HepG2 (cell line): ENCODE data around the gene BEST2. TPM values are rescaled to one million over a fixed set of nuclear protein-coding genes. Genes with fewer than 3 reads are reported as not detected.

Experiments
- ADNP ChIP-seq: sonication (generic); formaldehyde crosslinking; IDR thresholded peaks from 2 replicates; pipeline ENCODE4 v1.4.0; 2020; ENCODE audit warnings: missing genetic modification reagents
- ASH2L ChIP-seq: fragments of 300-600, 200-600 bp; sonication (generic); IDR thresholded peaks from 2 replicates; pipeline ENCODE4 v1.7.0; 2017; ENCODE audit warnings: low read depth, mild to moderate bottlenecking, moderate library complexity, mixed read lengths, low read length; ENCODE audit not compliant: insufficient read length
- BRD4 ChIP-seq: sonication (generic); formaldehyde crosslinking; IDR thresholded peaks from 2 replicates; pipeline ENCODE4 v1.4.0; 2020; ENCODE audit warnings: missing genetic modification reagents
- HNF1A ChIP-seq, 2 experiments: sonication (generic) in 1 of 2; formaldehyde crosslinking in 1 of 2; IDR thresholded peaks; 2 replicates each; pipeline versions ENCODE4 v1.4.0 to v1.6.1; 2016 to 2020; ENCODE audit warnings: borderline replicate concordance in 1 of 2, low read depth in 1 of 2, mild to moderate bottlenecking in 1 of 2, missing genetic modification reagents in 1 of 2
- IRF2 ChIP-seq: IDR thresholded peaks from 2 replicates; pipeline ENCODE4 v1.6.1; 2018; ENCODE audit warnings: missing genetic modification reagents, missing compliant biosample characterization
- ISX ChIP-seq: sonication (generic); formaldehyde crosslinking; conservative IDR thresholded peaks from 2 replicates; pipeline ENCODE4 v1.5.0; 2020; ENCODE audit warnings: missing genetic modification reagents
- KLF9 ChIP-seq: IDR thresholded peaks from 2 replicates; pipeline ENCODE4 v1.6.1; 2016; ENCODE audit warnings: low read depth
- MTF2 ChIP-seq: sonication (generic); formaldehyde crosslinking; IDR thresholded peaks from 2 replicates; pipeline ENCODE4 v1.5.0; 2020; ENCODE audit warnings: missing genetic modification reagents, borderline replicate concordance
- MYC ChIP-seq: sonication (generic); formaldehyde crosslinking; IDR thresholded peaks from 2 replicates; pipeline ENCODE4 v1.9.0; 2021; ENCODE audit warnings: missing genetic modification reagents, borderline replicate concordance
- NKX3-1 ChIP-seq: sonication (generic); formaldehyde crosslinking; IDR thresholded peaks from 2 replicates; pipeline ENCODE4 v1.5.0; 2020; ENCODE audit warnings: missing genetic modification reagents
- PHF5A ChIP-seq: IDR thresholded peaks from one replicate; pipeline ENCODE4 v1.6.1; 2018; ENCODE audit warnings: low read depth, missing genetic modification reagents; ENCODE audit not compliant: unreplicated experiment
- SP4 ChIP-seq: sonication (generic); formaldehyde crosslinking; IDR thresholded peaks from 2 replicates; pipeline ENCODE4 v1.8.1; 2023; ENCODE audit warnings: mild to moderate bottlenecking, missing genetic modification reagents
- SYNCRIP ChIP-seq: fragments of 200-400 bp; formaldehyde crosslinking; IDR thresholded peaks from 2 replicates; pipeline ENCODE4 v1.6.1; 2018; ENCODE audit warnings: mild to moderate bottlenecking, low read depth, low read length; ENCODE audit not compliant: insufficient read depth
- ZBTB20 ChIP-seq: sonication (generic); formaldehyde crosslinking; IDR thresholded peaks from 2 replicates; pipeline ENCODE4 v1.8.1; 2023; ENCODE audit warnings: missing genetic modification reagents, low read depth, mild to moderate bottlenecking, borderline replicate concordance
- ZNF343 ChIP-seq: sonication (generic); formaldehyde crosslinking; IDR thresholded peaks from 2 replicates; pipeline ENCODE4 v1.4.0; 2020; ENCODE audit warnings: mild to moderate bottlenecking, missing genetic modification reagents
- ZNF589 ChIP-seq: sonication (generic); formaldehyde crosslinking; conservative IDR thresholded peaks from 2 replicates; pipeline ENCODE4 v1.8.0; 2022; ENCODE audit warnings: mild to moderate bottlenecking, moderate library complexity, missing genetic modification reagents
- ZNF780A ChIP-seq: sonication (generic); formaldehyde crosslinking; IDR thresholded peaks from 2 replicates; pipeline ENCODE4 v1.8.0; 2022; ENCODE audit warnings: mild to moderate bottlenecking, missing genetic modification reagents, moderate library complexity
- polyA plus RNA-seq, 8 experiments: library from polyadenylated mRNA; depleted of rRNA in 3 of 8; stranded (reverse) in 7 of 8; unstranded in 1 of 8; fragments of >200 nt; fragmentation: Illumina TruSeq in 4 of 8; extraction: Trizol in 4 of 8; gene quantifications; 2 replicates each; pipeline versions ENCODE4 v1.2.1 to v1.2.3, GENCODE V29; 2011 to 2016; ENCODE audit warnings: low read depth in 4 of 8, missing spikeins in 1 of 8, mixed read lengths in 1 of 8; ENCODE audit not compliant: insufficient read depth in 1 of 8
- total RNA-seq, 5 experiments: library from RNA; depleted of rRNA; stranded (reverse); fragments of >200 nt; fragmentation: Illumina TruSeq; extraction: Trizol; gene quantifications; 2 replicates each; pipeline ENCODE4 v1.2.3, GENCODE V29; 2016; ENCODE audit warnings: low read depth in 1 of 5
- TF ChIP-seq, protein P1 (sequence below): conservative IDR thresholded peaks from 2 replicates; pipeline ENCODE4 v1.6.1; 2018; ENCODE audit warnings: missing genetic modification reagents
- TF ChIP-seq, protein P2 (sequence below): sonication (generic); formaldehyde crosslinking; IDR thresholded peaks from 2 replicates; pipeline ENCODE4 v1.4.0; 2020; ENCODE audit warnings: mild to moderate bottlenecking, missing genetic modification reagents, borderline replicate concordance

BEST2 gene
- total and polyA plus RNA-seq, 2 of the 13 experiments (the other 11 are each of a cell fraction or from before 2014, with no cell fraction given): not detected

- TF ChIP-seq ZNF780A (CRISPR knock-in tag): no peak
- TF ChIP-seq SP4: 0 out of 2 replicates have a peak, but pooled peaks have one; percentile 38
- no peak for TF ChIP-seq KLF9
- TF ChIP-seq HNF1A (IDR thresholded peaks at IDR 0.05; ENCODE audit: low read depth): no peak
- no peak for TF ChIP-seq HNF1A (CRISPR knock-in tag; IDR thresholded peaks at IDR 0.05; ENCODE audit: borderline replicate concordance)
- no peak; the same call in 1 of the 2 replicates for TF ChIP-seq BRD4 (CRISPR knock-in tag)
- TF ChIP-seq ADNP: no peak
- peak; percentile 74 for TF ChIP-seq ASH2L
- TF ChIP-seq, protein P1, sequence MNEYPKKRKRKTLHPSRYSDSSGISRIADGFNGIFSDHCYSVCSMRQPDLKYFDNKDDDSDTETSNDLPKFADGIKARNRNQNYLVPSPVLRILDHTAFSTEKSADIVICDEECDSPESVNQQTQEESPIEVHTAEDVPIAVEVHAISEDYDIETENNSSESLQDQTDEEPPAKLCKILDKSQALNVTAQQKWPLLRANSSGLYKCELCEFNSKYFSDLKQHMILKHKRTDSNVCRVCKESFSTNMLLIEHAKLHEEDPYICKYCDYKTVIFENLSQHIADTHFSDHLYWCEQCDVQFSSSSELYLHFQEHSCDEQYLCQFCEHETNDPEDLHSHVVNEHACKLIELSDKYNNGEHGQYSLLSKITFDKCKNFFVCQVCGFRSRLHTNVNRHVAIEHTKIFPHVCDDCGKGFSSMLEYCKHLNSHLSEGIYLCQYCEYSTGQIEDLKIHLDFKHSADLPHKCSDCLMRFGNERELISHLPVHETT (CRISPR knock-in tag): no peak
- no peak for TF ChIP-seq ZBTB20
- TF ChIP-seq MTF2 (CRISPR knock-in tag): no peak
- no peak for TF ChIP-seq SYNCRIP
- no peak for TF ChIP-seq PHF5A
- TF ChIP-seq, protein P2, sequence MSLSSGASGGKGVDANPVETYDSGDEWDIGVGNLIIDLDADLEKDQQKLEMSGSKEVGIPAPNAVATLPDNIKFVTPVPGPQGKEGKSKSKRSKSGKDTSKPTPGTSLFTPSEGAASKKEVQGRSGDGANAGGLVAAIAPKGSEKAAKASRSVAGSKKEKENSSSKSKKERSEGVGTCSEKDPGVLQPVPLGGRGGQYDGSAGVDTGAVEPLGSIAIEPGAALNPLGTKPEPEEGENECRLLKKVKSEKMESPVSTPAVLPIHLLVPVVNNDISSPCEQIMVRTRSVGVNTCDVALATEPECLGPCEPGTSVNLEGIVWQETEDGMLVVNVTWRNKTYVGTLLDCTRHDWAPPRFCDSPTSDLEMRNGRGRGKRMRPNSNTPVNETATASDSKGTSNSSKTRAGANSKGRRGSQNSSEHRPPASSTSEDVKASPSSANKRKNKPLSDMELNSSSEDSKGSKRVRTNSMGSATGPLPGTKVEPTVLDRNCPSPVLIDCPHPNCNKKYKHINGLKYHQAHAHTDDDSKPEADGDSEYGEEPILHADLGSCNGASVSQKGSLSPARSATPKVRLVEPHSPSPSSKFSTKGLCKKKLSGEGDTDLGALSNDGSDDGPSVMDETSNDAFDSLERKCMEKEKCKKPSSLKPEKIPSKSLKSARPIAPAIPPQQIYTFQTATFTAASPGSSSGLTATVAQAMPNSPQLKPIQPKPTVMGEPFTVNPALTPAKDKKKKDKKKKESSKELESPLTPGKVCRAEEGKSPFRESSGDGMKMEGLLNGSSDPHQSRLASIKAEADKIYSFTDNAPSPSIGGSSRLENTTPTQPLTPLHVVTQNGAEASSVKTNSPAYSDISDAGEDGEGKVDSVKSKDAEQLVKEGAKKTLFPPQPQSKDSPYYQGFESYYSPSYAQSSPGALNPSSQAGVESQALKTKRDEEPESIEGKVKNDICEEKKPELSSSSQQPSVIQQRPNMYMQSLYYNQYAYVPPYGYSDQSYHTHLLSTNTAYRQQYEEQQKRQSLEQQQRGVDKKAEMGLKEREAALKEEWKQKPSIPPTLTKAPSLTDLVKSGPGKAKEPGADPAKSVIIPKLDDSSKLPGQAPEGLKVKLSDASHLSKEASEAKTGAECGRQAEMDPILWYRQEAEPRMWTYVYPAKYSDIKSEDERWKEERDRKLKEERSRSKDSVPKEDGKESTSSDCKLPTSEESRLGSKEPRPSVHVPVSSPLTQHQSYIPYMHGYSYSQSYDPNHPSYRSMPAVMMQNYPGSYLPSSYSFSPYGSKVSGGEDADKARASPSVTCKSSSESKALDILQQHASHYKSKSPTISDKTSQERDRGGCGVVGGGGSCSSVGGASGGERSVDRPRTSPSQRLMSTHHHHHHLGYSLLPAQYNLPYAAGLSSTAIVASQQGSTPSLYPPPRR (CRISPR knock-in tag): no peak
- TF ChIP-seq MYC (CRISPR knock-in tag): peak; percentile 39; the same call in 1 of the 2 replicates
- TF ChIP-seq ZNF343 (CRISPR knock-in tag): 0 out of 2 replicates have a peak, but pooled peaks have one; percentile 69
- no peak for TF ChIP-seq ISX (CRISPR knock-in tag)
- no peak for TF ChIP-seq NKX3-1 (CRISPR knock-in tag)
- TF ChIP-seq IRF2: no peak
- no peak for TF ChIP-seq ZNF589
Observed at GRCh38 chr19:12736995-12737834, 14.4 kb upstream of the BEST2 start, which contains the start of gene GET3 (continued).
